PC-3 (cell line): ENCODE measurements around the gene PSPC1. TPM values are rescaled to one million over a fixed set of nuclear protein-coding genes. Genes with fewer than 3 reads are reported as not detected.
"Not testable (repeated sequence)": the region's sequence is repeated elsewhere in the genome, so short reads cannot be mapped to it uniquely, and the experiment has no call there.

ENCODE experiments used
- ATAC-seq: fragments of 200-7000 bp; cut with Tn5 transposase; 2 replicates; pipeline ENCODE4 v1.9.1; 2020; ENCODE audit warnings: mild to moderate bottlenecking, moderate library complexity
- BruUV-seq: library from RNA; stranded (reverse); fragments of 400-500 nt; replicated peaks from 2 replicates; lab custom pipeline; 2021; lab: Mats Ljungman, UMichigan
- CTCF ChIA-PET: fragments of 300-600 bp; sonication (Branson Sonifier 250); formaldehyde crosslinking; loops from one replicate; lab custom pipeline; 2022; ENCODE audit warnings: antibody characterized with exemption; lab: Charles Lee
- POLR2A ChIA-PET: fragments of 300-600 bp; sonication (Branson Sonifier 250); formaldehyde crosslinking; loops from one replicate; lab custom pipeline; 2022; ENCODE audit warnings: antibody characterized with exemption; ENCODE audit not compliant: unreplicated experiment; lab: Charles Lee
- DNase-seq: peaks from one replicate; pipeline ENCODE4 v3.0.0-alpha.2; 2015
- H2AFZ ChIP-seq: fragments of 300-600 bp; sonication (generic); 2 replicates; pipeline ENCODE4 v1.6.0; 2016; ENCODE audit warnings: antibody characterized with exemption, low read length
- H3F3A ChIP-seq: fragments of 300-600 bp; sonication (generic); one replicate; pipeline ENCODE4 v1.6.0; 2017; ENCODE audit warnings: antibody characterized with exemption, low read length, control low read depth, mild to moderate bottlenecking; ENCODE audit not compliant: unreplicated experiment
- H3K27ac ChIP-seq: fragments of 300-600 bp; sonication (generic); 2 replicates; pipeline ENCODE4 v1.5.1; 2016; ENCODE audit warnings: mild to moderate bottlenecking, low read length
- H3K27me3 ChIP-seq: fragments of 300-600 bp; sonication (generic); 2 replicates; pipeline ENCODE4 v1.6.1; 2016; ENCODE audit warnings: low read length, mixed read lengths
- H3K36me3 ChIP-seq: fragments of 300-600 bp; sonication (generic); 2 replicates; pipeline ENCODE4 v1.6.1; 2016; ENCODE audit warnings: low read depth, mixed run types, low read length, mixed read lengths
- H3K4me1 ChIP-seq: fragments of 300-600 bp; sonication (generic); 2 replicates; pipeline ENCODE4 v1.5.1; 2016; ENCODE audit warnings: low read length; ENCODE audit not compliant: insufficient read depth
- H3K4me2 ChIP-seq: fragments of 300-600 bp; sonication (generic); 2 replicates; pipeline ENCODE4 v1.6.0; 2016; ENCODE audit warnings: low read length
- H3K4me3 ChIP-seq: fragments of 300-600 bp; sonication (generic); 2 replicates; pipeline ENCODE4 v1.5.1; 2016; ENCODE audit warnings: mild to moderate bottlenecking, low read length, mixed read lengths
- H3K79me2 ChIP-seq: fragments of 300-600 bp; sonication (generic); 2 replicates; pipeline ENCODE4 v1.6.1; 2017; ENCODE audit warnings: low read length, mixed read lengths
- H3K9ac ChIP-seq: fragments of 300-600 bp; sonication (generic); 2 replicates; pipeline ENCODE4 v1.6.0; 2016; ENCODE audit warnings: mild to moderate bottlenecking, low read length
- H3K9me2 ChIP-seq: fragments of 300-600 bp; sonication (generic); replicated peaks from 2 replicates; pipeline ENCODE4 v1.6.1; 2016; ENCODE audit warnings: mixed run types, low read length, mixed read lengths
- H3K9me3 ChIP-seq: fragments of 300-600 bp; sonication (generic); 2 replicates; pipeline ENCODE4 v1.6.1; 2016; ENCODE audit warnings: low read length, mixed read lengths
- H4K20me1 ChIP-seq: fragments of 300-600 bp; sonication (generic); 2 replicates; pipeline ENCODE4 v1.6.1; 2016; ENCODE audit warnings: low read length, mixed read lengths
- EZH2 ChIP-seq: fragments of 300-600 bp; sonication (generic); IDR thresholded peaks from one replicate; pipeline ENCODE4 v1.6.1; 2017; ENCODE audit warnings: antibody characterized with exemption, mild to moderate bottlenecking, low read length; ENCODE audit not compliant: unreplicated experiment
- EZH2phosphoT487 ChIP-seq: fragments of 300-600 bp; sonication (generic); IDR thresholded peaks from 2 replicates; pipeline ENCODE4 v1.6.1; 2018; ENCODE audit warnings: mild to moderate bottlenecking, antibody characterized with exemption, low read length, borderline replicate concordance
- intact Hi-C: fragments of 100-400 bp; cut with micrococcal nuclease; formaldehyde crosslinking; loops from 2 replicates; pipeline ENCODE4 v1.9.0; 2023
- total RNA-seq: library from RNA; depleted of rRNA; stranded (reverse); fragments of >200 nt; gene quantifications from 2 replicates; pipeline ENCODE4 v1.2.3, GENCODE V29; 2014
- TF ChIP-seq, protein P1 (sequence below): fragments of 300-600 bp; sonication (generic); conservative IDR thresholded peaks from 2 replicates; pipeline ENCODE4 v1.5.1; 2017; ENCODE audit warnings: antibody characterized with exemption, low read depth, mild to moderate bottlenecking, low read length

Gene PSPC1
- total RNA-seq, 1 experiment from 2014 or later: 121 TPM

DNA sequence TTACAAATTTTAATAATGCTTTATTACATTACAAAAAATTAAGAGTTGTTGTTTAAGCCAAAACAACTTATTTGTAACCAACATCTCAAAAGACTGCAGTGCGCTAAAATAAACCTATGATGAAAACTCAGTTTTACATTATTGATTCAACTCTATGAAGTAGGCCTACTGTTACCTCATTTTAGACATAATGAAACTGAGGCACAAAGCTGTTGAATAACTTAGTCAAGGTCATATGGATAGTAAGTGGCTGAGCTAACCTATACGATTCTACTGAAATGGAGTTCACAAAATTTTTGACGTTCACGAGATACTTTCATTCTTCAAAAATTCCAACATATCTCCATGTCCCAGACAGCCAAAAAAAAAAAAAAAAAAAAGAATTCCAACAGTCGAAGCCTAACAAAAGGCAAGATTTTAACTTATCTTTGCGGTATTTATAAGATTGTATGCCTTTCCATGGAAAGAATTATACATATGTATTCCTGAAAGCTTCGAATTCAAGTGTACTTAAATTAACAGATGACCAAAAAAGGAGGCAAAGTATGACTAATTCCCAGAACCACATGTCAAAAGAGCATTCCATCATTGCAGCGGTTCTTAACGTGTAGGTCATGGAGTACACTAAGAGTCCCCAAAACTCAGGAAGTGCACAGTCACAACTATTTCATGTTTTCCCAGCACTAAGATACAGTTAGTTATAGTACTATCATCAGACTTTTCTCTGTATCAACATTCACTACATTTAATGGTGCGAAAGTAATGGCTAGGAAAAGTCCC is 69.4 kb downstream of the PSPC1 start:
- DNase-seq (peak; percentile 46), ATAC-seq (no peak; the same call in 1 of the 2 replicates)
- Histone ChIP-seq H3K27ac (no peak overlapping the region), H3K9me2 (no peaks in the 10 kb centered on the region), H3K79me2 (peaks cover 19% of the 10 kb centered on the region; the same call in 1 of the 2 replicates), H3K4me1 (no peaks in the 10 kb centered on the region), H2AFZ (no peak overlapping the region), H3K4me2 (no peak overlapping the region), H3K36me3 (peaks cover 23% of the 10 kb centered on the region; the same call in 1 of the 2 replicates), H3K27me3 (no peaks in the 10 kb centered on the region), H3K9me3 (no peaks in the 10 kb centered on the region), H3F3A (no peaks in the 10 kb centered on the region), H3K4me3 (no peak overlapping the region), H4K20me1 (0 out of 2 replicates have a peak, but pooled peaks cover 9% of the 10 kb centered on the region), H3K9ac (no peak overlapping the region)
- BruUV-seq: no TSS peak
- ChIA-PET CTCF (no interaction called here), POLR2A (no interaction called here)
- intact Hi-C loops: no loop called here
- TF ChIP-seq EZH2phosphoT487: no peak
- no peak for TF ChIP-seq EZH2
- TF ChIP-seq, protein P1, sequence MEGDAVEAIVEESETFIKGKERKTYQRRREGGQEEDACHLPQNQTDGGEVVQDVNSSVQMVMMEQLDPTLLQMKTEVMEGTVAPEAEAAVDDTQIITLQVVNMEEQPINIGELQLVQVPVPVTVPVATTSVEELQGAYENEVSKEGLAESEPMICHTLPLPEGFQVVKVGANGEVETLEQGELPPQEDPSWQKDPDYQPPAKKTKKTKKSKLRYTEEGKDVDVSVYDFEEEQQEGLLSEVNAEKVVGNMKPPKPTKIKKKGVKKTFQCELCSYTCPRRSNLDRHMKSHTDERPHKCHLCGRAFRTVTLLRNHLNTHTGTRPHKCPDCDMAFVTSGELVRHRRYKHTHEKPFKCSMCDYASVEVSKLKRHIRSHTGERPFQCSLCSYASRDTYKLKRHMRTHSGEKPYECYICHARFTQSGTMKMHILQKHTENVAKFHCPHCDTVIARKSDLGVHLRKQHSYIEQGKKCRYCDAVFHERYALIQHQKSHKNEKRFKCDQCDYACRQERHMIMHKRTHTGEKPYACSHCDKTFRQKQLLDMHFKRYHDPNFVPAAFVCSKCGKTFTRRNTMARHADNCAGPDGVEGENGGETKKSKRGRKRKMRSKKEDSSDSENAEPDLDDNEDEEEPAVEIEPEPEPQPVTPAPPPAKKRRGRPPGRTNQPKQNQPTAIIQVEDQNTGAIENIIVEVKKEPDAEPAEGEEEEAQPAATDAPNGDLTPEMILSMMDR: no peak

- H3K9me3 ChIP-seq, H3K4me2 ChIP-seq, DNase-seq, CTCF ChIA-PET, H3K4me3 ChIP-seq, POLR2A ChIA-PET, H3K4me1 ChIP-seq, BruUV-seq, H3F3A ChIP-seq, H3K9ac ChIP-seq, H2AFZ ChIP-seq, ATAC-seq, intact Hi-C loops, H3K9me2 ChIP-seq, H3K27me3 ChIP-seq, H3K36me3 ChIP-seq, H3K27ac ChIP-seq, H4K20me1 ChIP-seq: not testable (repeated sequence)
- H3K79me2 ChIP-seq: peaks cover 12% of the 10 kb centered on the region; the same call in 1 of the 2 replicates
Measured at GRCh38 chr13:19709782-19710181, 73.0 kb downstream of the PSPC1 start.

GRCh38 chr13:19709039-19709438 is 73.7 kb downstream of the PSPC1 start:
- H3K4me2 ChIP-seq, ATAC-seq, H3K4me3 ChIP-seq, H3K27me3 ChIP-seq, H3K27ac ChIP-seq, CTCF ChIA-PET, DNase-seq, H3K36me3 ChIP-seq, H3K9me2 ChIP-seq, H2AFZ ChIP-seq, H3K4me1 ChIP-seq, BruUV-seq, POLR2A ChIA-PET, H3F3A ChIP-seq, intact Hi-C loops, H4K20me1 ChIP-seq, H3K9ac ChIP-seq, H3K9me3 ChIP-seq: not testable (repeated sequence)
- peaks cover 12% of the 10 kb centered on the region; the same call in 1 of the 2 replicates for H3K79me2 ChIP-seq

- H3K27ac ChIP-seq, H3K79me2 ChIP-seq, BruUV-seq, H3K9me2 ChIP-seq, H4K20me1 ChIP-seq, intact Hi-C loops, H3K4me3 ChIP-seq, H3K9me3 ChIP-seq, H3K9ac ChIP-seq, H2AFZ ChIP-seq, H3K4me2 ChIP-seq, H3K27me3 ChIP-seq, POLR2A ChIA-PET, ATAC-seq, CTCF ChIA-PET, H3K36me3 ChIP-seq, DNase-seq, H3F3A ChIP-seq: not testable (repeated sequence)
- H3K4me1 ChIP-seq: peaks cover 10% of the 10 kb centered on the region
Measured at GRCh38 chr13:19704256-19704655, 78.5 kb downstream of the PSPC1 start.

- CTCF ChIA-PET, BruUV-seq, H3K9me3 ChIP-seq, H2AFZ ChIP-seq, POLR2A ChIA-PET, H3K9ac ChIP-seq, H3F3A ChIP-seq, H3K79me2 ChIP-seq, intact Hi-C loops, H3K9me2 ChIP-seq, H4K20me1 ChIP-seq, H3K27me3 ChIP-seq, H3K4me3 ChIP-seq, H3K4me2 ChIP-seq: not testable (repeated sequence)
- Histone ChIP-seq H3K27ac (0 out of 2 replicates have a peak overlapping the region, but pooled peaks have one; percentile 1), H3K36me3 (peaks cover 18% of the 10 kb centered on the region; the same call in 1 of the 2 replicates), H3K4me1 (peaks cover 10% of the 10 kb centered on the region)
- peak; percentile 32 for DNase-seq
- ATAC-seq: peak; percentile 79
Measured at GRCh38 chr13:19701619-19702018, 81.1 kb downstream of the PSPC1 start.
